Measurements from ENCODE around the gene TBC1D22A. TPM values are rescaled to one million over a fixed set of nuclear protein-coding genes. Genes with fewer than 3 reads are reported as not detected.

Gene TBC1D22A
- total RNA-seq, 1 donor from 2014 or later: 14.3 TPM

GRCh38 chr22:47086596-47087248, 324.3 kb downstream of the TBC1D22A start:
- peak overlapping the region; percentile 63 for H3K27ac Mint-ChIP-seq (ENCODE audit: unreplicated experiment)
- no peak for DNase-seq (ENCODE audit: low read depth, low spot score)
- peaks cover 26% of the 10 kb centered on the region for H3K4me1 Mint-ChIP-seq
- peaks cover 4% of the 10 kb centered on the region for H3K9me3 Mint-ChIP-seq
- H3K27me3 Mint-ChIP-seq (ENCODE audit: low read depth): peaks cover 12% of the 10 kb centered on the region
- H3K36me3 Mint-ChIP-seq (ENCODE audit: low read depth): peaks cover 4% of the 10 kb centered on the region
- TF ChIP-seq CTCF (conservative IDR thresholded peaks at IDR 0.05): no peak
- no peak overlapping the region for H3K4me3 Mint-ChIP-seq

GRCh38 chr22:47088480-47089158, 326.2 kb downstream of the TBC1D22A start:
- Mint-ChIP-seq H3K36me3 (ENCODE audit: low read depth) (peaks cover 12% of the 10 kb centered on the region), H3K27me3 (ENCODE audit: low read depth) (peaks cover 12% of the 10 kb centered on the region), H3K9me3 (peaks cover 4% of the 10 kb centered on the region), H3K4me1 (peaks cover 39% of the 10 kb centered on the region), H3K4me3 (no peak overlapping the region), H3K27ac (ENCODE audit: unreplicated experiment) (peak overlapping the region; percentile 75)
- no peak for DNase-seq (ENCODE audit: low read depth, low spot score)
- TF ChIP-seq CTCF (conservative IDR thresholded peaks at IDR 0.05): no peak

- H3K27me3 Mint-ChIP-seq (ENCODE audit: low read depth): peaks cover 12% of the 10 kb centered on the region
These were observed 326.9 kb downstream of the TBC1D22A start for GRCh38 chr22:47089374-47089773.

GRCh38 chr22:47089796-47090460, 327.5 kb downstream of the TBC1D22A start:
- TF ChIP-seq CTCF (conservative IDR thresholded peaks at IDR 0.05): no peak
- peaks cover 12% of the 10 kb centered on the region for H3K27me3 Mint-ChIP-seq (ENCODE audit: low read depth)
- peak overlapping the region; percentile 55 for H3K4me3 Mint-ChIP-seq
- H3K4me1 Mint-ChIP-seq: peaks cover 39% of the 10 kb centered on the region
- H3K36me3 Mint-ChIP-seq (ENCODE audit: low read depth): peaks cover 23% of the 10 kb centered on the region
- DNase-seq (ENCODE audit: low read depth, low spot score): no peak
- no peak overlapping the region for H3K27ac Mint-ChIP-seq (ENCODE audit: unreplicated experiment)
- H3K9me3 Mint-ChIP-seq: peaks cover 4% of the 10 kb centered on the region

More at GRCh38 chr22:47089374-47089773, 326.9 kb downstream of the TBC1D22A start:
- peak overlapping the region; percentile 55 for H3K4me3 Mint-ChIP-seq
- H3K4me1 Mint-ChIP-seq: peaks cover 39% of the 10 kb centered on the region
- peaks cover 4% of the 10 kb centered on the region for H3K9me3 Mint-ChIP-seq
- no peak for TF ChIP-seq CTCF (conservative IDR thresholded peaks at IDR 0.05)
- peaks cover 18% of the 10 kb centered on the region for H3K36me3 Mint-ChIP-seq (ENCODE audit: low read depth)
- no peak for DNase-seq (ENCODE audit: low read depth, low spot score)
- H3K27ac Mint-ChIP-seq (ENCODE audit: unreplicated experiment): no peak overlapping the region

- H3K27me3 Mint-ChIP-seq (ENCODE audit: low read depth): peaks cover 12% of the 10 kb centered on the region
- H3K4me1 Mint-ChIP-seq: peaks cover 39% of the 10 kb centered on the region
- H3K9me3 Mint-ChIP-seq: peaks cover 4% of the 10 kb centered on the region
- peak overlapping the region; percentile 86 for H3K4me3 Mint-ChIP-seq
- no peak overlapping the region for H3K27ac Mint-ChIP-seq (ENCODE audit: unreplicated experiment)
- TF ChIP-seq CTCF (conservative IDR thresholded peaks at IDR 0.05): no peak
- DNase-seq (ENCODE audit: low read depth, low spot score): no peak
- peaks cover 24% of the 10 kb centered on the region for H3K36me3 Mint-ChIP-seq (ENCODE audit: low read depth)
These were observed 328.3 kb downstream of the TBC1D22A start for GRCh38 chr22:47090591-47091245.

All from neural crest cell (in vitro differentiated cells).